Stimulated activated CD4-positive, alpha-beta T cell treated with anti-CD3 and anti-CD28 coated beads, Interleukin-2, amount 100 ng/mL, for 4 hours (primary cell): ENCODE data around the gene TNNT2.

Experiments
- DNase-seq: peaks from one replicate; pipeline ENCODE4 v3.0.0-alpha.2; 2020; ENCODE audit warnings: low read depth

Gene TNNT2

DNA sequence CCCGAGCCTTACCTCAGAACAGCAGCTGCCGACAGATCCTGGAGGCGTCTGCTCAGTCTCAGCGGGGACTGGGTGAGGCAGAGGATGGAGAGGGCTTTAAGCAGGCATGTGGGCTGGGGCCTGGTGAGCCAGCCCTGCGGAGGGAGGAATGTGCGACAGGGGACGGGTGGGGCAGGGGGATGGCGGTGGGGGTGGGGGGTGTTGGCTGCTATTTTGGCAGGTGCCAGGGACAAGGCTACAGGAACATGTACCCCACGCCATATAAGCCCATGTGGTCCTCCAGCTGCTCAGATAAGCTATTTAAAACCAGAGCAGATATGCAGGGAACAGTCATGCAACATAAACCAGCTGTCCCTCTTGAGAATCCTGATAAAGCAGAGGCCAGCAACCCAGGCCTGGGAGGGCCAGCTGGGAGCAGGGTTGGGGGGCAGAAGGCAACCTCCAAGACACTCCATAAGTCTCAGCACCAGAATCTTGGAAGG lies at the start of gene TNNT2:
Gene TNNT2 (minus strand): TSS at position 70 of the 482 bp plus-strand sequence. CDS start 4,426 bp downstream, outside the sequence.
- DNase-seq: no peak

GRCh38 chr1:201426479-201427310 lies 49.2 kb upstream of the TNNT2 start:
- DNase-seq: no peak

- no peak for DNase-seq
These were observed 46.7 kb upstream of the TNNT2 start for GRCh38 chr1:201424146-201424545.

- no peak for DNase-seq
These were observed 46.2 kb upstream of the TNNT2 start for GRCh38 chr1:201423655-201424054.

GRCh38 chr1:201422436-201423030 lies 45.1 kb upstream of the TNNT2 start:
- no peak for DNase-seq

GRCh38 chr1:201422026-201422425 lies 44.5 kb upstream of the TNNT2 start:
- no peak for DNase-seq

GRCh38 chr1:201421041-201421440 lies 43.6 kb upstream of the TNNT2 start:
- DNase-seq: no peak

GRCh38 chr1:201420608-201421002 lies 43.1 kb upstream of the TNNT2 start:
- no peak for DNase-seq

DNA sequence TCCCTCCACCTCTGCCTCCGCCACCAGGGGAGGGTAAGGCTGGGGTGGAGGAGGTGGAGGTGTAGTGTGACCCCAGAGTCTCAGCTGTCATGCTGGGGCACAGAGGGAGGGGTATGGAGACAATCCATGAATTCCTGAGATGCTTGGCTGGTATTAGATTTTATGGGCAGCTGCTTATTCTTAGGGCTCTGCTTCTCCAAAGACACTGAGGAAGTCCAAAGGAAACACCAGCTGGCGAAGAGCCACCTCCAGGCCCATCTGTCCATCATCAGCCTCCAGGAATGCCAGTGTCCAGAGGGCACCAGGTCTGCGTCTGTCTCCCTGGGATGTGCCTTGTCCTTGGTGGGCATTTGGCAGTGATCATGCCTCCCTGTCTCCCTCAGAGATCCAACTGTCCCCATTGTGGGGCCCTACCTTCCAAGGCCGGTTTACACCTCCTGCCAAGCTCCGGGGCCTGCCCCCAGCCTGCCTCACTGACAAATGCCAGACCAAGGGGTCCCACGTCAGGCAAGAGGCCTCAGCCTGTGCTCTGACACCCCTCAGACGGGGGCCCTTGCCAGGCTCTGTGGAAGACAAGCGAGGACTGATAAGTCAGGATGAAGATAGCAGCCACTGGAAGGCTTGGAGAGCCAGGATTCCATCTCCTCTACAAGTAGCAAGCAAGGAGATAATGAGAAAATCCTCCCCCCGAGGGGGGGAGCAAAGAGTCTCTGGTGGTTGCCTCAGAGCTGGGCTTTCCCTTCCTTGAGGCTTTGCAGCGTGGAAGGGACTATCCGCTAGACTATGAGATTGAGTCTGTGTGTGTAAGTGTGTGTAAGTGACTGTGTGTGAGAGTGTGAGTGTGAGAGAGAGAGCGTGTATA lies 42.5 kb upstream of the TNNT2 start:
- DNase-seq: no peak

DNA sequence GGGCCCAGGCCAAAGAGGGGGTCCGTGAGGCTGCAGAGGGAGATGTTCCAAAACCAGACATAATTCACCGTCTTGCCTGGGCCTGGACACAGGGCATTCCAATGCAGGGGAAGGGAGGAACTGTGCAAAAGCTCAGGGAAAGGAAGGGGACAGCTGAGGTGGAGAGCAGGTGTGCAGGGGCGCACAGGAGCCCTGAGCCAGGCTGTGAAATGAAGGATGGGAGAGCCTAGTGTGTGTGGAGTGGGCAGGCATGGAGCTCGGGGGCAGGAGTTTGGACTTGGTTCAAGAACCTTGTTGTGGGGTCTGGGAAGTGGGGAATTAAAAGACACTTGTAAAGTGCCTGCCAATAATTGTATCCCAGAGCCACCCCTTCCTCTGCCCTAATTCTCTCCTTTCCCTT lies 41.8 kb upstream of the TNNT2 start:
- DNase-seq: no peak

DNA sequence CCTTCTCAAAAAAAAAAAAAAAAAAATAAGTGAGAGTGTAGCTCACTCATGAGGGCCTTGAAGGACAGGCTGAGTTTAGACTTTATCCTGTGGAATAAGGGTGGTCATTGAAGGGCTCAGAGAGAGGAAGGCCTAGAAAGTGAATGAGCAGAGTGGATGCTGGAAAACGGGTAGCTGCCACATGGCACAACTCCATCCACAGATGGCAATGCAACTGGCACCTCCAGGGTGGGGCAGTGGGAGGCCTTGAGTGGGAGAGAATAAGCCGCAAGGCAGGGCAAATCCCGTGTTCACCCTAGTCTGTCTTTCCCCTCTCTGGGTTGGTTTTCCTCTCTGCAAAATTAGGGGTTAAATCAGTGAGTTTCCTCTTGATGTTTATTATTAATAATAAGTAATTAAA lies 41.0 kb upstream of the TNNT2 start:
- DNase-seq: no peak

GRCh38 chr1:201414051-201414738 lies 36.7 kb upstream of the TNNT2 start:
- no peak for DNase-seq

GRCh38 chr1:201411292-201411691 lies 33.8 kb upstream of the TNNT2 start:
- DNase-seq: no peak

- DNase-seq: no peak
These were observed 32.0 kb upstream of the TNNT2 start for GRCh38 chr1:201409440-201409839.

DNA sequence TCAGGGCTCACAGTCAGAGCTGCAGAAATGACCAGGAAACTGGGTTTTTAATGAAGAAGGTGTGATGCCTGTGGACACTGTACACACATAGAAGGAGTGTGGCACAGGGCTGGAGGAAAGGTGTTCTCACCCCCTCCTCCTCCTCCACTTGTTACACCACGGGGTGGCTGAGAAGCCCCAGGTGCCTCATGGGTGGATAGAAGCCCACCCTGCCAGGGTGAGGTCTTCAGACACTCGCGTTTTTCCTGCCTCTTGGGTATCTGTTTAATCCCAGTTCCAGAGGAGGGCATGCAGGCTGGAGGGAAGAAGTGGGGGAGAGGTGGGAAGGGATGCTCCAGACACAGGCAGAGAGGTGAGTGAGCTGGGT lies 31.3 kb upstream of the TNNT2 start:
- DNase-seq: no peak

DNA sequence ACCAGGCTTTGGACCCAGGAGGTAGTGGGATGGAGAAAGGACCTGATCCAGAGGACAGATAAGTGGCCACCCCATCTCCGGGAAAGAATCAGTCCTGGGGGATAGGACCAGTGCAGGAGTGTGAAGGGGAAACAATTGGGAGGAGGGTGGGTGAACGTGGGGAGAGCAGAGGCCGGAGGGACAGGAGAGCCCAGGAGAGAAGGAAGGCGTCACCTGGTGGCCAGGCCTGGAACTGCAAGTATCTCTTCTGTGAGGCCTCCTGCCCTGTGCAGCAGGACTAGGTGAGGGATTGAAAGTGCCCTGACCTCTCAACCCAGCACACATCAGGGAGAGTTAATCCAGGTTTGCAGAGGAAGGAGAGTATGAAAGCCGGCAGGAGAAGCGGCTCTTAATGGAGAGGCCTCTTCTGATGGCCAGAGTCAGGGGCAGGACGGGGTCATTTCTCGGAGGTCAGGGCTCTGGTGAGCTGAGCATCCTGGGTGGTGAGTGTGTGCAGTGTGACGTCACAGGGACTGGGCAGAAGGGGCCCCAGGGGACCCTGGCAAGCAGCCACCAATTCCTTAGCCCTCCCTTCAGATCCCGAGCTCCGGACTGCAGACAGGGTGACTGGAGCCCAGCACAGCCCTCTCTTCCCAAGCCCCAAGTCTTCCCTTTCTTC lies 30.8 kb upstream of the TNNT2 start:
- DNase-seq: peak; percentile 35

GRCh38 chr1:201406831-201407406 lies 29.4 kb upstream of the TNNT2 start:
- DNase-seq: no peak

DNA sequence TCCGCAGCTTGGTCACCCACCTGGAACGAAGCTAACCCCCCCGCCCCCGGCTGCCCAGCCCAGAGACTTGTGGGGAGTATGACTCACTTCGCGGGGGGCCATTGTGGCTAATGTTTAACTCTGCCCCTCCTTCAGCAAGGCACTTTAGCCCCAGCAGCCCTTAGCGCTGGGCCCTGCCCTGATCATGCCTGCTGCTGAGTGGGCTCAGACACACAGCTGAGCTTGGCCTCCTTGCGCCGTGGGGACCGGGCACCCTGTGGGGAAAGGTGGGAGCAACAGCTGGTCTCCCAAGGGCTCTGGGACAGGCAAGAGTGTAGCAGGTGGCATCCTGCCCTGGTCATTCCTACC lies 28.0 kb upstream of the TNNT2 start:
- no peak for DNase-seq

DNA sequence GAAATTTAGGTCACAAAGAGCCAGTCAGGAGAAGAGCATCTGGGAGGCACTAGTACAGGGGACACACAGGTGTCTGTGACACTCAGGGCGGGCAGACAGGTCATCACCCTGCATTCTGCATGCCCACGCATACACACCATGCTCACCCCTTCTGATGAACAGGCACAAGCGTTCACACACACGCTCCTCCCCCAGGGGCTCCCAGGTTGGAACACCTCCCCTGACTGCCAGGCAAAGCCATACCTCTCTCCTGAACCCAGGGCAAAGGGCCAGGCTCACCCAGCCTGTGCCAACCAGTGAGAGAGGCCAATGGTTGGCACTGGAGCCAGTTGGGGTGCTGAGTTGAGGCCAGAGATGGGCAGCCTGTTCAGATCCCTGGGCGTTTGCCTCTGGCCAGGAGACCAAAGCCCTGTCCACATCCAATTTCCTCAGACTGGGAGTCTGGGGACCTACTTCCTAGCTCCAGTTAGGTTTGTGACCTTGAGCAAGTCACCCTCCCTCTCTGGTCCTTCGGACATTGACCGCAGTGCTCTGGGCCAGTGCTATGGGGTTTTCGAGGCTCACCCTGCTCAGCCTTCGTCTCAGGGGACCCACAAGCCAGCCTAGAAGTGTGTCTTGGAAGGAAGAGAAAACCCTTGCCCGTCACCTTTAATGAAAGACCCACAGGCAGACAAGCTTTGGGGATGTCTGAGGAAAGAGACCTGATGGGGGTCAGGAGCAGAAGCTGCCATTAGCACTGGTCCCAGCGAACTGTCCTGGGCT lies 27.4 kb upstream of the TNNT2 start:
- DNase-seq: no peak

DNA sequence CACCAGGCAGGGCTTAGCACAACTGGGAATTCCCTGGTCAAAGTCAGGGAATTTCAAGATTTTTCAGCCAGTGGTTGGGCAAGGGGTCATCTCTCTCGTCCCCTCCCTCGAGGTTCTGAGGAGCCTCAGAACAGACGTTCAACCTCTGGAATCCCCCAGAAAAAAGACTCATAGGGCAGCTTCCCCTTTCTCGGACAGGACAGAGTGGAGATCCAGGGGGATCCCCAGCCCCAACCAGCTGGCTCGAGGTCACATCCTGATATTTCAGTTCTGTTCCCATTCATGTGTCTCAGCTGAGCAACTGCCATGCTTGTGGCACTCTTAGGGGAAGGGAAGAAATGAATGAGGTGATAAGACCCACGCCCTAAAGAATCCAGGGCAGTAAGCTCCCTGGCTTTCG lies 26.6 kb upstream of the TNNT2 start:
- DNase-seq: no peak

DNA sequence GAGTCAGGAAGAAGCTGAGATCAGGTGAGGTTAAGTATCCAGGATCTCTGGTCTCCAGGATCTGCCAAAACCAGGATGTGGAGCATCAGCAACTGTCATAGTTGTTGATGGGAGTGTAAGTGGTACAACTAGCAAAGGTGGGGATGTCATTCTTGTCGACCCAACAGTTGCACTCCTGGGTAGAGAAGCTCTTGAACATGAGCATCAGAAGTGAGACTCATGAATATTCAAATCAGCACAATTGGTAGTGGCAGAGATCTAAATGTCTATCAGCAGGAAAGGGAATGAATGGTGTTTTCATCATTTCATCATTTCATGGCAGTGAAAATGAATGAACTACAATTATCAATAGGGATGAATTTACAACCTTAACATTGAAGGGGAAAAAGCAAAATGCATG lies 25.9 kb upstream of the TNNT2 start:
- DNase-seq: no peak
